ENCODE results near the gene ITPKB.

- TF ChIP-seq POLR2AphosphoS5 (IDR thresholded peaks at IDR 0.05): no peak
- TF ChIP-seq POLR2A (IDR thresholded peaks at IDR 0.05): no peak
These were observed 87.4 kb downstream of the ITPKB start for GRCh38 chr1:226651732-226652105.
